GM19455 (cell line): ENCODE measurements around the gene AMZ2.
A peak's percentile ranks its signal among the peaks of the same experiment; 100 is the strongest.
"Not testable (repeated sequence)": the region's sequence is repeated elsewhere in the genome, so short reads cannot be mapped to it uniquely, and the experiment has no call there.

Source experiments
- ATAC-seq: cut with Tn5 transposase; IDR thresholded peaks from one replicate; pipeline ENCODE4 v1.9.1; 2021; ENCODE audit not compliant: unreplicated experiment

The AMZ2 gene

GRCh38 chr17:68220186-68220585, 27.7 kb upstream of the AMZ2 start:
- ATAC-seq = not testable (repeated sequence)

- ATAC-seq = not testable (repeated sequence)
These were observed 27.1 kb upstream of the AMZ2 start for GRCh38 chr17:68220786-68221185.

GRCh38 chr17:68221786-68222185, 26.1 kb upstream of the AMZ2 start:
- ATAC-seq = no peak

- no peak for ATAC-seq
These were observed 25.2 kb upstream of the AMZ2 start for GRCh38 chr17:68222606-68223005.

- ATAC-seq = not testable (repeated sequence)
These were observed 22.8 kb upstream of the AMZ2 start for GRCh38 chr17:68225055-68225454.

GRCh38 chr17:68228039-68228680, 19.7 kb upstream of the AMZ2 start:
- not testable (repeated sequence) for ATAC-seq

- no peak for ATAC-seq
These were observed 18.8 kb upstream of the AMZ2 start for GRCh38 chr17:68228817-68229570.

- no peak for ATAC-seq
These were observed 18.2 kb upstream of the AMZ2 start for GRCh38 chr17:68229619-68230018.

GRCh38 chr17:68231131-68231530, 16.7 kb upstream of the AMZ2 start:
- ATAC-seq = not testable (repeated sequence)

- ATAC-seq = no peak
These were observed 16.3 kb upstream of the AMZ2 start for GRCh38 chr17:68231541-68231940.

GRCh38 chr17:68232741-68233140, 15.1 kb upstream of the AMZ2 start:
- not testable (repeated sequence) for ATAC-seq

GRCh38 chr17:68234726-68235335, 13.0 kb upstream of the AMZ2 start:
- ATAC-seq = not testable (repeated sequence)

GRCh38 chr17:68235336-68235791, 12.5 kb upstream of the AMZ2 start:
- ATAC-seq = not testable (repeated sequence)

- peak; percentile 74 for ATAC-seq
These were observed 10.3 kb upstream of the AMZ2 start for GRCh38 chr17:68237369-68238163.

GRCh38 chr17:68238164-68238870, 9.5 kb upstream of the AMZ2 start:
- ATAC-seq = peak; percentile 1

GRCh38 chr17:68238871-68239253, 9.0 kb upstream of the AMZ2 start:
- no peak for ATAC-seq

GRCh38 chr17:68239632-68240366, 8.0 kb upstream of the AMZ2 start:
- ATAC-seq = no peak

GRCh38 chr17:68246271-68247028, 1.4 kb upstream of the AMZ2 start:
- ATAC-seq = no peak

- peak; percentile 28 for ATAC-seq
These were observed 469 bp downstream of the AMZ2 start for GRCh38 chr17:68248199-68248825.
